ENCODE results near the gene TFPI.

TFPI gene

DNA sequence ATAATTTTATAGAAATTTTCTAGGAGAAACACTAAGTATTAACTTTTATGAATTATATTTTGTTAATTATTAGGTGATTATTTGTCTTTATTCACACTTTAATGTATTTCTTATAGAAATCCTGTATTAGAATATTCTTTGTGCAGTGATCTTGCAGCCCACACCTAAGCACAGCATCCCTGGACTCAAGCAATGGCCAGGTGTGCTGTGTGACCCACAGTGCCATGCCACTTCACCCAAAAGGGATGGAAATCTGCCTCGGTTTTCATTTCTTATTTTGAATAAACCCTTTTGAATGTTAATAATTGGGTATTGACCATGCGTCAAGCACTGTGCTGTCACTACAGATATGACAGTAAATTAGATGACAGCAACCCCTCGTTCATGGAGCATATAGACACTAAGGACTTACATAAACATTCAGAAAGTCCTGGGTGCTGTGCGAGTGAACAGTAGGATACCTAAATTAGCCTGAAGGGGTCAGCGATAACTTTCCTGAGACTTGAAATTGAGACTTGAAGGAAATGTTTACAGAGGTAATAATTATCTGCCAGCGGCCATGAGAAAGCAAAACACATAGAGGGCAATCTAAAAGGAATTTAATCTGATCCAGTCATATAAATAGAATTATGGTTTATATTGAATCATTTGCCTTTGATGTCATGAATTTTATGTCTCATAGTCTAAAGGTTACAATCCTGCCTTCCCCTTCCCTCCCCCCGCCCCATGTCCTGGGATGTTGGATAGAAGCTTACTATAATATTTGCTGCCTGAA is 53.5 kb downstream of the TFPI start:
- TF ChIP-seq EGR1 (IDR thresholded peaks at IDR 0.05), result no peak
- TF ChIP-seq RAD21 (IDR thresholded peaks at IDR 0.05; ENCODE audit: low read depth), result peak; percentile 26
- no peak for TF ChIP-seq ZBTB7A (IDR thresholded peaks at IDR 0.05; ENCODE audit: low read depth)
- no peak for TF ChIP-seq TAF1 (IDR thresholded peaks at IDR 0.05; ENCODE audit: low read depth)
- no peak for TF ChIP-seq FOXM1 (IDR thresholded peaks at IDR 0.05; ENCODE audit: borderline replicate concordance, low read depth)
- TF ChIP-seq, protein P1, sequence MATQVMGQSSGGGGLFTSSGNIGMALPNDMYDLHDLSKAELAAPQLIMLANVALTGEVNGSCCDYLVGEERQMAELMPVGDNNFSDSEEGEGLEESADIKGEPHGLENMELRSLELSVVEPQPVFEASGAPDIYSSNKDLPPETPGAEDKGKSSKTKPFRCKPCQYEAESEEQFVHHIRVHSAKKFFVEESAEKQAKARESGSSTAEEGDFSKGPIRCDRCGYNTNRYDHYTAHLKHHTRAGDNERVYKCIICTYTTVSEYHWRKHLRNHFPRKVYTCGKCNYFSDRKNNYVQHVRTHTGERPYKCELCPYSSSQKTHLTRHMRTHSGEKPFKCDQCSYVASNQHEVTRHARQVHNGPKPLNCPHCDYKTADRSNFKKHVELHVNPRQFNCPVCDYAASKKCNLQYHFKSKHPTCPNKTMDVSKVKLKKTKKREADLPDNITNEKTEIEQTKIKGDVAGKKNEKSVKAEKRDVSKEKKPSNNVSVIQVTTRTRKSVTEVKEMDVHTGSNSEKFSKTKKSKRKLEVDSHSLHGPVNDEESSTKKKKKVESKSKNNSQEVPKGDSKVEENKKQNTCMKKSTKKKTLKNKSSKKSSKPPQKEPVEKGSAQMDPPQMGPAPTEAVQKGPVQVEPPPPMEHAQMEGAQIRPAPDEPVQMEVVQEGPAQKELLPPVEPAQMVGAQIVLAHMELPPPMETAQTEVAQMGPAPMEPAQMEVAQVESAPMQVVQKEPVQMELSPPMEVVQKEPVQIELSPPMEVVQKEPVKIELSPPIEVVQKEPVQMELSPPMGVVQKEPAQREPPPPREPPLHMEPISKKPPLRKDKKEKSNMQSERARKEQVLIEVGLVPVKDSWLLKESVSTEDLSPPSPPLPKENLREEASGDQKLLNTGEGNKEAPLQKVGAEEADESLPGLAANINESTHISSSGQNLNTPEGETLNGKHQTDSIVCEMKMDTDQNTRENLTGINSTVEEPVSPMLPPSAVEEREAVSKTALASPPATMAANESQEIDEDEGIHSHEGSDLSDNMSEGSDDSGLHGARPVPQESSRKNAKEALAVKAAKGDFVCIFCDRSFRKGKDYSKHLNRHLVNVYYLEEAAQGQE (IDR thresholded peaks at IDR 0.05; ENCODE audit: low read depth), result no peak

- TF ChIP-seq EP300 (IDR thresholded peaks at IDR 0.05; ENCODE audit: borderline replicate concordance) (no peak), RAD21 (IDR thresholded peaks at IDR 0.05; ENCODE audit: low read depth) (peak; percentile 98)
Observed at GRCh38 chr2:187499941-187500532, 54.2 kb downstream of the TFPI start.

DNA sequence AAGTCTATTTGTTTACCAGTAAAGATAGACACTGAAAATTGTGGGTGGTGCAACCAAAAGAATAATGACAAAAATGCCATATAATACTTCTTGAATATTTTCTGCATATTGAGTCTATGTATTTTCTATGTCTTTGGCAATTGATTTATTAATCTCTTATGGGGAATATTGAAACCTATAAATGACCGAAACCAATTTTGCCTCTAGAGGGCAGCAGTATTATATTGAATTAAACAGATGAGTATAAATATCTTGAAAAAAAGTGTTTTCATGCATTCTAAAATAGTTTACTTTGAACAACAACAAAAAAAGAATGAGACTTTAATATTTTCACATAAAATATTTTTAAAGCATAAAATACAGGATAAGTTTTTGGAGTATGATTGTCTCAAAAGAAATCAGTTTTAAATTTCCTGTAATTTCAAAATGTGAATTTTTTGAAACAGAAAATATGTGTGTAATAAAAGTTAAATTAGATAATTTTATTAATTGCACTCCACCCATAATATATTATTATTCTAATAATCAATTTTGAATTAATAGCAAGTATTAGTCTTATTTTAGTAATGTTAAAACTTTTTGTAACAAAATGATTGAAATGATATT is 56.3 kb downstream of the TFPI start:
- TF ChIP-seq TCF12 (IDR thresholded peaks at IDR 0.05; ENCODE audit: low read depth) (no peak), RAD21 (IDR thresholded peaks at IDR 0.05; ENCODE audit: low read depth) (peak; percentile 32; the same call in 1 of the 2 replicates)

GRCh38 chr2:187497140-187497539 is 57.1 kb downstream of the TFPI start:
- TF ChIP-seq EGR1 (IDR thresholded peaks at IDR 0.05) (no peak), TAF1 (IDR thresholded peaks at IDR 0.05; ENCODE audit: low read depth) (no peak), MAX (IDR thresholded peaks at IDR 0.05) (no peak), NFIC (IDR thresholded peaks at IDR 0.05) (no peak), CEBPB (IDR thresholded peaks at IDR 0.05) (no peak), RAD21 (IDR thresholded peaks at IDR 0.05; ENCODE audit: low read depth) (no peak), TCF12 (IDR thresholded peaks at IDR 0.05; ENCODE audit: low read depth) (no peak), CREB1 (IDR thresholded peaks at IDR 0.05; ENCODE audit: low read depth) (no peak), ZBTB7A (IDR thresholded peaks at IDR 0.05; ENCODE audit: low read depth) (no peak), FOXM1 (IDR thresholded peaks at IDR 0.05; ENCODE audit: borderline replicate concordance, low read depth) (no peak)
- TF ChIP-seq, protein P1 (IDR thresholded peaks at IDR 0.05; ENCODE audit: low read depth), result no peak

- TF ChIP-seq TAF1 (IDR thresholded peaks at IDR 0.05; ENCODE audit: low read depth), result no peak
- no peak for TF ChIP-seq MAX (IDR thresholded peaks at IDR 0.05)
- TF ChIP-seq EGR1 (IDR thresholded peaks at IDR 0.05), result no peak
- no peak for TF ChIP-seq TEAD4 (IDR thresholded peaks at IDR 0.05)
- no peak for TF ChIP-seq ZBTB7A (IDR thresholded peaks at IDR 0.05; ENCODE audit: low read depth)
- TF ChIP-seq YY1 (IDR thresholded peaks at IDR 0.05; ENCODE audit: low read depth), result no peak
- no peak for TF ChIP-seq CREB1 (IDR thresholded peaks at IDR 0.05; ENCODE audit: low read depth)
- no peak for TF ChIP-seq NFIC (IDR thresholded peaks at IDR 0.05)
- TF ChIP-seq EP300 (IDR thresholded peaks at IDR 0.05; ENCODE audit: borderline replicate concordance), result no peak
Observed at GRCh38 chr2:187495324-187495723, 58.9 kb downstream of the TFPI start.

DNA sequence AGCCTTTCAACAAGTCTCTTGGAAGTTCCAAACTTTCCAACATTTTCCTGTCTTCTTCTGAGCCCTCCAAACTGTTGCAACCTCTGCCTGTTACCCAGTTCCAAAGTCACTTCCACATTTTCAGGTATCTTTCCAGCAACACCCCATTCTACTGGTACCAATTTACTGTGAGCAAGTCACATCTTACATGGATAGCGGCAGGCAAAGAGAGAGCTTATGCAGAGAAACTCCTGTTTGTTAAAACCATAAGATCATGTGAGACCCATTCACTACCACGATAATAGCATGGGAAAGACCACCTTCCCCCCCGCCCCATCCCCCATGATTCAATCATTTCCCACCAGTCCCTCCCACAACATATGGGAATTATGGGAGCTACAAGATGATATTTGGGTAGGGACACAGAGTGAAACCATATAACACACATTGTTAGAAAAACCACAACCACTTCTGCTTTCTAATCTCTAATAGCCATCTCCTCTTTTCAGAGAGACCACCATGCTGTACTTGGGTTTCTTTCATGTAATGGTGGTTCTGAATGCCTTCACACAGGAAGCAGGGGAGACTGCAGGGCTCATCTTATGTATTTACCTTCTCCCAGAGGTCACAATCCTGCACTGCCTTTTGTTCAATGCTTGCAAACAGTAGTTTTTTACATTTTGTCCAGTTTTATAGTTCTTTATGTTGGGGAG is 60.2 kb downstream of the TFPI start:
- no peak for TF ChIP-seq NFIC (IDR thresholded peaks at IDR 0.05)
- no peak for TF ChIP-seq FOXM1 (IDR thresholded peaks at IDR 0.05; ENCODE audit: borderline replicate concordance, low read depth)
- no peak for TF ChIP-seq YY1 (IDR thresholded peaks at IDR 0.05; ENCODE audit: low read depth)
- no peak for TF ChIP-seq CEBPB (IDR thresholded peaks at IDR 0.05)
- no peak for TF ChIP-seq EGR1 (IDR thresholded peaks at IDR 0.05)
- TF ChIP-seq TCF12 (IDR thresholded peaks at IDR 0.05; ENCODE audit: low read depth), result no peak
- TF ChIP-seq ZBTB7A (IDR thresholded peaks at IDR 0.05; ENCODE audit: low read depth), result no peak
- TF ChIP-seq TAF1 (IDR thresholded peaks at IDR 0.05; ENCODE audit: low read depth), result no peak
- no peak for TF ChIP-seq CREB1 (IDR thresholded peaks at IDR 0.05; ENCODE audit: low read depth)
- no peak for TF ChIP-seq TEAD4 (IDR thresholded peaks at IDR 0.05)
- TF ChIP-seq RAD21 (IDR thresholded peaks at IDR 0.05; ENCODE audit: low read depth), result no peak
- TF ChIP-seq MAX (IDR thresholded peaks at IDR 0.05), result no peak
- TF ChIP-seq, protein P2, sequence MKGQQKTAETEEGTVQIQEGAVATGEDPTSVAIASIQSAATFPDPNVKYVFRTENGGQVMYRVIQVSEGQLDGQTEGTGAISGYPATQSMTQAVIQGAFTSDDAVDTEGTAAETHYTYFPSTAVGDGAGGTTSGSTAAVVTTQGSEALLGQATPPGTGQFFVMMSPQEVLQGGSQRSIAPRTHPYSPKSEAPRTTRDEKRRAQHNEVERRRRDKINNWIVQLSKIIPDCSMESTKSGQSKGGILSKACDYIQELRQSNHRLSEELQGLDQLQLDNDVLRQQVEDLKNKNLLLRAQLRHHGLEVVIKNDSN (IDR thresholded peaks at IDR 0.05), result no peak
